HCT116 (cell line): Measurements from ENCODE around the gene ARMC12. TPM values are rescaled to one million over a fixed set of nuclear protein-coding genes. Genes with fewer than 3 reads are reported as not detected.

Experiments used
- ATAC-seq: fragments of 200-7000 bp; cut with Tn5 transposase; 2 replicates; pipeline ENCODE4 v1.9.1; 2020; ENCODE audit warnings: mild to moderate bottlenecking, moderate library complexity
- BruUV-seq: library from RNA; stranded (reverse); fragments of 400-500 nt; replicated peaks from 2 replicates; lab custom pipeline; 2021; lab: Mats Ljungman, UMichigan
- CTCF ChIA-PET: fragments of 300-600 bp; sonication (Branson Sonifier 250); formaldehyde crosslinking; loops from one replicate; lab custom pipeline; 2021; ENCODE audit warnings: antibody characterized with exemption; lab: Charles Lee
- POLR2A ChIA-PET: fragments of 300-600, 350-600 bp; sonication (Branson Sonifier 250); formaldehyde crosslinking; loops from one replicate; lab custom pipeline; 2021; ENCODE audit warnings: antibody characterized with exemption; lab: Charles Lee
- RAD21 ChIA-PET, 2 experiments: fragments of 300-600 bp; sonication (Branson Sonifier 250); formaldehyde crosslinking; loops; one replicate each; lab custom pipeline; 2023; ENCODE audit warnings: low total read pairs in 2 of 2; ENCODE audit not compliant: uncharacterized antibody in 2 of 2, unreplicated experiment in 2 of 2, low non-redundant PET in 1 of 2; lab: Charles Lee
- DNase-seq: peaks from one replicate; pipeline ENCODE4 v3.0.0-alpha.2; 2010; ENCODE audit warnings: low read depth, low spot score
- H2AFZ ChIP-seq: fragments of 200-600 bp; shearing (Covaris generic), sonication (generic); 2 replicates; pipeline ENCODE4 v1.6.1; 2017; ENCODE audit warnings: low read depth, mixed run types, mixed read lengths, antibody characterized with exemption, low read length; ENCODE audit not compliant: poor library complexity, severe bottlenecking
- H3K27ac ChIP-seq: 2 replicates; pipeline ENCODE4 v1.5.1; 2012; ENCODE audit warnings: low read depth, low read length
- H3K27me3 ChIP-seq: fragments of 200-600 bp; sonication (generic); 2 replicates; pipeline ENCODE4 v1.6.1; 2016; ENCODE audit warnings: mixed run types, low read length, mixed read lengths; ENCODE audit not compliant: insufficient read depth
- H3K36me3 ChIP-seq, 2 experiments: fragments of 200-500 bp in 1 of 2; fragments of 200-600 bp in 1 of 2; sonication (Bioruptor generic) in 1 of 2; sonication (generic) in 1 of 2; 2 replicates each; pipeline versions ENCODE4 v1.5.1 to v1.6.1; 2014 to 2016; ENCODE audit warnings: low read length in 2 of 2, inconsistent platforms in 1 of 2, mixed read lengths in 1 of 2, mixed run types in 1 of 2; ENCODE audit not compliant: insufficient read depth in 2 of 2, control insufficient read depth in 1 of 2
- H3K4me1 ChIP-seq, 2 experiments: fragments of 200-600 bp in 1 of 2; sonication (generic) in 1 of 2; 2 replicates each; pipeline versions ENCODE4 v1.5.1 to v1.6.1; 2012 to 2017; ENCODE audit warnings: low read length in 2 of 2, inconsistent platforms in 1 of 2, mild to moderate bottlenecking in 1 of 2, mixed read lengths in 1 of 2, mixed run types in 1 of 2, moderate library complexity in 1 of 2; ENCODE audit not compliant: insufficient read depth in 2 of 2, control insufficient read depth in 1 of 2
- H3K4me2 ChIP-seq: fragments of 200-600 bp; sonication (generic); 2 replicates; pipeline ENCODE4 v1.6.1; 2017; ENCODE audit warnings: mixed run types, low read length, mixed read lengths
- H3K4me3 ChIP-seq, 2 experiments: fragments of 200-600 bp in 1 of 2; sonication (generic) in 1 of 2; replicated peaks in 1 of 2; 2 replicates each; pipeline ENCODE4 v1.5.1; 2011 to 2016; ENCODE audit warnings: low read length in 2 of 2, control low read depth in 1 of 2, low read depth in 1 of 2, mild to moderate bottlenecking in 1 of 2, mixed read lengths in 1 of 2, mixed run types in 1 of 2
- H3K79me2 ChIP-seq: fragments of 200-600 bp; sonication (generic); 2 replicates; pipeline ENCODE4 v1.6.1; 2017; ENCODE audit warnings: mild to moderate bottlenecking, mixed run types, low read length, moderate library complexity, mixed read lengths; ENCODE audit not compliant: insufficient read depth
- H3K9ac ChIP-seq: fragments of 200-600 bp; sonication (generic); 2 replicates; pipeline ENCODE4 v1.6.1; 2016; ENCODE audit warnings: low read length, mixed read lengths
- H3K9me2 ChIP-seq: fragments of 200-600 bp; sonication (generic), shearing (Covaris generic); 2 replicates; pipeline ENCODE4 v1.6.1; 2017; ENCODE audit warnings: mixed run types, mild to moderate bottlenecking, moderate library complexity; ENCODE audit not compliant: insufficient read depth
- H3K9me3 ChIP-seq, 2 experiments: fragments of 200-500 bp in 1 of 2; fragments of 200-600 bp in 1 of 2; sonication (Bioruptor generic) in 1 of 2; sonication (generic) in 1 of 2; 2 replicates each; pipeline ENCODE4 v1.6.1; 2014 to 2017; ENCODE audit warnings: low read length in 2 of 2, mixed read lengths in 2 of 2, inconsistent platforms in 1 of 2, low read depth in 1 of 2, mild to moderate bottlenecking in 1 of 2, mixed run types in 1 of 2, moderate library complexity in 1 of 2; ENCODE audit not compliant: control insufficient read depth in 1 of 2, insufficient read depth in 1 of 2
- H4K20me1 ChIP-seq: fragments of 200-600 bp; sonication (generic), shearing (Covaris generic); 2 replicates; pipeline ENCODE4 v1.6.1; 2017; ENCODE audit warnings: mixed run types, mild to moderate bottlenecking, moderate library complexity; ENCODE audit not compliant: insufficient read depth
- ATF3 ChIP-seq: IDR thresholded peaks from 2 replicates; pipeline ENCODE4 v1.6.1; 2012
- CBX3 ChIP-seq: IDR thresholded peaks from 2 replicates; pipeline ENCODE4 v1.6.1; 2012; ENCODE audit warnings: low read depth
- CEBPB ChIP-seq: IDR thresholded peaks from 2 replicates; pipeline ENCODE4 v1.6.1; 2012; ENCODE audit warnings: low read depth
- EGR1 ChIP-seq: IDR thresholded peaks from 2 replicates; pipeline ENCODE4 v1.6.1; 2012; ENCODE audit warnings: low read depth
- EZH2 ChIP-seq: fragments of 200-600 bp; sonication (generic); IDR thresholded peaks from 2 replicates; pipeline ENCODE4 v1.6.1; 2017; ENCODE audit warnings: antibody characterized with exemption, mixed run types
- SIN3A ChIP-seq: IDR thresholded peaks from 2 replicates; pipeline ENCODE4 v1.6.1; 2012; ENCODE audit warnings: low read depth
- SP1 ChIP-seq: IDR thresholded peaks from 2 replicates; pipeline ENCODE4 v1.6.1; 2012; ENCODE audit warnings: low read depth
- TCF7L2 ChIP-seq: IDR thresholded peaks from 2 replicates; pipeline ENCODE4 v1.7.0; 2011; ENCODE audit warnings: borderline replicate concordance, inconsistent platforms; ENCODE audit not compliant: insufficient read depth, insufficient read length; ENCODE audit errors: extremely low read depth
- YY1 ChIP-seq: IDR thresholded peaks from 2 replicates; pipeline ENCODE4 v1.6.1; 2011; ENCODE audit warnings: low read length, low read depth, moderate library complexity, mild to moderate bottlenecking; ENCODE audit not compliant: insufficient replicate concordance; ENCODE audit errors: extremely low read depth
- ZBTB33 ChIP-seq: IDR thresholded peaks from 2 replicates; pipeline ENCODE4 v1.6.1; 2011; ENCODE audit warnings: mild to moderate bottlenecking, low read length, moderate library complexity; ENCODE audit not compliant: insufficient replicate concordance; ENCODE audit errors: extremely low read depth
- ZFX ChIP-seq: fragments of 450-650 bp; IDR thresholded peaks from 2 replicates; pipeline ENCODE4 v1.6.1; 2017
- intact Hi-C: fragments of 100-400 bp; cut with micrococcal nuclease; formaldehyde crosslinking; loops from 2 replicates; pipeline ENCODE4 v1.10.0; 2022
- total RNA-seq: library from RNA; stranded (reverse); gene quantifications from one replicate; pipeline ENCODE4 v1.2.1, GENCODE V29; 2021; ENCODE audit not compliant: unreplicated experiment
- TF ChIP-seq, protein P1 (sequence below): IDR thresholded peaks from 2 replicates; pipeline ENCODE4 v1.6.1; 2012

ARMC12 gene
- total RNA-seq, 1 experiment from 2014 or later = 0.79 TPM

- H3K4me3 ChIP-seq = no peak overlapping the region
- H4K20me1 ChIP-seq = no peaks in the 10 kb centered on the region
- no peaks in the 10 kb centered on the region for H3K9me2 ChIP-seq
- H3K9me3 ChIP-seq = no peaks in the 10 kb centered on the region
- DNase-seq = no peak
- TF ChIP-seq YY1 (no peak), EGR1 (no peak), SP1 (no peak), TCF7L2 (no peak), CEBPB (no peak), EZH2 (no peak), SIN3A (no peak)
- TF ChIP-seq, all 23 proteins: peak for 0
- Histone ChIP-seq H3K36me3 (no peaks in the 10 kb centered on the region), H3K27me3 (no peaks in the 10 kb centered on the region; the same call in 1 of the 2 replicates), H3K4me2 (no peak overlapping the region), H3K27ac (no peak overlapping the region), H3K4me1 (no peaks in the 10 kb centered on the region), H3K9ac (no peak overlapping the region), H3K79me2 (no peaks in the 10 kb centered on the region), H2AFZ (no peak overlapping the region)
- ChIA-PET POLR2A (no interaction called here), RAD21 (interaction anchor here in 1 of 2 experiments (0.7 kb wide), 1 partner anchor 196 kb away, joined by 4 read pairs; no protein-coding TSS in a partner anchor), CTCF (no interaction called here)
- intact Hi-C loops = no loop called here
- no peak for ATAC-seq
- no TSS peak for BruUV-seq
These were observed 18.5 kb upstream of the ARMC12 start for GRCh38 chr6:35718375-35718736.

DNA sequence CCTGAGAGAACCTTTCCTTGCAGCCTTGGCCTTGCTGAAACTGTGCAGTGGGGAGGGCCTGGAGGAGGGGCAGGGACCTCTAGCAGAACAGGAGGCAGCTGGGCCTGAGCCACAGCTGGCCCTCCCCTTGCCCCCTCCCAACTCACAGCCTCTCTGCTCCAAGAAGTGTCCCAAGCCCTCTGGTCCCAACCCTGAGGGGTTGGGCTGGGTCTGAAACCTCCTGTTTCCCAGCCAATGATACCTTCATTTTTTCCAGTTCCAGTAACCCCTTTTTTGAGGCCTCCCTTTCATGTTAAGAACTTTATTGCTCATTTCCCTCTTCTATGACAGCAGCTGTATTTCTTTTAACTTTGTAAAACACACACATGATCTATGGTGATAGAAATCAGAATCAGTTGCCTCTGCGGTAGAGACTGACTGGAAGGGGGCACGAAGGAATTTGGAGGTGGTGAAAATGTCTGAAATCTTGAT lies 17.9 kb upstream of the ARMC12 start:
- no peak overlapping the region for H3K4me3 ChIP-seq
- ChIA-PET POLR2A (no interaction called here), CTCF (no interaction called here)
- no peaks in the 10 kb centered on the region for H3K36me3 ChIP-seq
- H2AFZ ChIP-seq = no peak overlapping the region
- no peaks in the 10 kb centered on the region for H3K79me2 ChIP-seq
- H3K4me1 ChIP-seq = 0 out of 4 replicates have a peak, but pooled peaks cover 0 to 2% of the 10 kb centered on the region in 2 experiments
- TF ChIP-seq ATF3 (no peak), CBX3 (no peak), ZFX (no peak), ZBTB33 (no peak), TCF7L2 (no peak)
- TF ChIP-seq, protein P1, sequence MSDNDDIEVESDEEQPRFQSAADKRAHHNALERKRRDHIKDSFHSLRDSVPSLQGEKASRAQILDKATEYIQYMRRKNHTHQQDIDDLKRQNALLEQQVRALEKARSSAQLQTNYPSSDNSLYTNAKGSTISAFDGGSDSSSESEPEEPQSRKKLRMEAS = no peak
- TF ChIP-seq, all 23 proteins: peak for 0
- intact Hi-C loops = no loop called here
- Histone ChIP-seq H3K9ac (no peak overlapping the region), H3K9me3 (no peaks in the 10 kb centered on the region), H3K27ac (no peak overlapping the region), H3K9me2 (no peaks in the 10 kb centered on the region), H3K4me2 (no peak overlapping the region), H4K20me1 (no peaks in the 10 kb centered on the region), H3K27me3 (no peaks in the 10 kb centered on the region; the same call in 1 of the 2 replicates)
- no peak for ATAC-seq
- no peak for DNase-seq
- RAD21 ChIA-PET = interaction anchor here in 1 of 2 experiments (0.7 kb wide), 1 partner anchor 196 kb away, joined by 4 read pairs; no protein-coding TSS in a partner anchor
- no TSS peak for BruUV-seq
